OCI-LY3 (cell line): ENCODE results near the gene RNU11.

Experiments used
- EZH2phosphoT487 ChIP-seq: fragments of 200-600 bp; shearing (Covaris generic); IDR thresholded peaks from 2 replicates; pipeline ENCODE4 v1.6.1; 2018; ENCODE audit warnings: antibody characterized with exemption, mixed run types, low read depth
- TF ChIP-seq, protein P1 (sequence below): fragments of 200-600, 300-600 bp; sonication (generic); IDR thresholded peaks from 2 replicates; pipeline ENCODE4 v1.5.1; 2014; ENCODE audit warnings: antibody characterized with exemption, low read length, low read depth

DNA sequence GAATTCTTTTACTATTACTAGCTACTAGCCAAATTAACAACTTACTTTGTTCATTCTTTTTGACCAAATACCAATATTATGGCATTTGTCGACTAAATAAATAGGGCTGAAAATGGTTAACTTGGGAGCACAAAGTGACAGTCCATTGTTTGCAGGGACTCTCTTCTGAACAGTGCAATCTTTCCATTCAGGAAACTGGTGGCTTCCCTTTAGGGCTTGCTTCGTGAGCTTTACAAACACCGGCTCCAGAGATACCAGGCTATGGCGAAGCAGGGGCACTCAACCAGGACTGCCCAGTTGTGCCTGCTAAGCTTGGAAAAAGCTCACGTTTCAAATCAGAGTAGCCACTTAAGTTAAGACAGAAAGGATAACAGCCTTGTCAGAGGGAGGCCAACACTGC, 44.0 kb upstream of the RNU11 start:
- TF ChIP-seq, protein P1, sequence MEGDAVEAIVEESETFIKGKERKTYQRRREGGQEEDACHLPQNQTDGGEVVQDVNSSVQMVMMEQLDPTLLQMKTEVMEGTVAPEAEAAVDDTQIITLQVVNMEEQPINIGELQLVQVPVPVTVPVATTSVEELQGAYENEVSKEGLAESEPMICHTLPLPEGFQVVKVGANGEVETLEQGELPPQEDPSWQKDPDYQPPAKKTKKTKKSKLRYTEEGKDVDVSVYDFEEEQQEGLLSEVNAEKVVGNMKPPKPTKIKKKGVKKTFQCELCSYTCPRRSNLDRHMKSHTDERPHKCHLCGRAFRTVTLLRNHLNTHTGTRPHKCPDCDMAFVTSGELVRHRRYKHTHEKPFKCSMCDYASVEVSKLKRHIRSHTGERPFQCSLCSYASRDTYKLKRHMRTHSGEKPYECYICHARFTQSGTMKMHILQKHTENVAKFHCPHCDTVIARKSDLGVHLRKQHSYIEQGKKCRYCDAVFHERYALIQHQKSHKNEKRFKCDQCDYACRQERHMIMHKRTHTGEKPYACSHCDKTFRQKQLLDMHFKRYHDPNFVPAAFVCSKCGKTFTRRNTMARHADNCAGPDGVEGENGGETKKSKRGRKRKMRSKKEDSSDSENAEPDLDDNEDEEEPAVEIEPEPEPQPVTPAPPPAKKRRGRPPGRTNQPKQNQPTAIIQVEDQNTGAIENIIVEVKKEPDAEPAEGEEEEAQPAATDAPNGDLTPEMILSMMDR = no peak
- no peak for TF ChIP-seq EZH2phosphoT487
